CD4-positive, alpha-beta T cell treated with Interleukin-10 for 1 hour (primary cell): ENCODE results near the gene FCER1G.

Experiments used
- DNase-seq: peaks from one replicate; pipeline ENCODE4 v3.0.0-alpha.2; 2020

Gene FCER1G

GRCh38 chr1:161189036-161189435 lies 26.1 kb upstream of the FCER1G start:
- DNase-seq: no peak

DNA sequence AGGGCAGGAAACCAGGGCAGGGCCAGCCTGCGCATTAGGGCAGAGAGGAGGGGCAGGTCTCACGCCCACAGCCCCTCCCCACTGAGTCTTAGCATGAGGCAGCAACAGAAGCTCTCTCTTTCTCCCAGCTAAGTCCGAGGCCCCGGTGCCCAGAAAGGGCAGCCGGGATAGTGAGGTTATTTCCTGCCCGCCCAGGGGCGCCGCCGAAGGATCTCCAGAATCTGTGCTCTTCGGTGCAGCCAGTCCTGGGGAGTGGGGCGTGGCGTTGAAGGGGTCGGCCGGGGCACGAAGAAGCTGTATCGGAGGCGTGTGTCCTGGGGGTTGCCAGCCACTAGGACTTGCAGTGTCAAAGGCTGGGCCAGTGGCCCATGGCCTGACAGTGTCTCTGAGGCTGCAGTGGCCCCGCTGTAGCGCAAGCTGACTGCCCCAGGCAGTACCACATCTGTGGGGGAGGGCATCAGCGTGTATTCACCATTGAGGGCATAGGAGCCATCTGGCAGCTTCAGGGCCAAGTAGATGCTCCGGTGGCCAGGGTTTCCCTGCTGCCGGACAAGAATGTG lies 24.1 kb upstream of the FCER1G start:
- DNase-seq: no peak

- DNase-seq: no peak
Measured at GRCh38 chr1:161191971-161192370, 23.1 kb upstream of the FCER1G start.

- DNase-seq: peak; percentile 83
Measured at GRCh38 chr1:161192476-161193465, 22.3 kb upstream of the FCER1G start.

- DNase-seq: no peak
Measured at GRCh38 chr1:161193561-161194235, 21.4 kb upstream of the FCER1G start.

GRCh38 chr1:161195171-161195570 lies 19.9 kb upstream of the FCER1G start:
- DNase-seq: no peak

DNA sequence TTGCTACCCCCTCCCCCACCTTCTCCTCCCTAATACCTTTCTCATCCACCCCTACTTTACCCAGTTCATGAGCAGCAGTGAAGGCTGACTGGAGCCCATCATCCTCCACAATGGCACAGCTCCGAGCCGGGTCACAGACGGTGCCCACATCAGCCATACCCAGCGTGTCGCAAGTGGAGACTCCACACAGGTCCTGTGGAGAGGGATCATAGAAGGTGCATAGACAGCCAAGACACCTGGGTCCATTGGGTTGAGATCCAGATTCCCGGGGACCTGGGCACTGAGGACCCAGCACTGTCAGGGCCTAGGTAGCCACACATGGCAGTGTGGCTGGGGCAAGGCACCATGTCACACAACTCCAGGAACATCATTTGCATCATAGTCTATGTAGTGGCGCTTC lies 19.0 kb upstream of the FCER1G start:
- DNase-seq: no peak

GRCh38 chr1:161196521-161197451 lies 18.3 kb upstream of the FCER1G start:
- no peak for DNase-seq

DNA sequence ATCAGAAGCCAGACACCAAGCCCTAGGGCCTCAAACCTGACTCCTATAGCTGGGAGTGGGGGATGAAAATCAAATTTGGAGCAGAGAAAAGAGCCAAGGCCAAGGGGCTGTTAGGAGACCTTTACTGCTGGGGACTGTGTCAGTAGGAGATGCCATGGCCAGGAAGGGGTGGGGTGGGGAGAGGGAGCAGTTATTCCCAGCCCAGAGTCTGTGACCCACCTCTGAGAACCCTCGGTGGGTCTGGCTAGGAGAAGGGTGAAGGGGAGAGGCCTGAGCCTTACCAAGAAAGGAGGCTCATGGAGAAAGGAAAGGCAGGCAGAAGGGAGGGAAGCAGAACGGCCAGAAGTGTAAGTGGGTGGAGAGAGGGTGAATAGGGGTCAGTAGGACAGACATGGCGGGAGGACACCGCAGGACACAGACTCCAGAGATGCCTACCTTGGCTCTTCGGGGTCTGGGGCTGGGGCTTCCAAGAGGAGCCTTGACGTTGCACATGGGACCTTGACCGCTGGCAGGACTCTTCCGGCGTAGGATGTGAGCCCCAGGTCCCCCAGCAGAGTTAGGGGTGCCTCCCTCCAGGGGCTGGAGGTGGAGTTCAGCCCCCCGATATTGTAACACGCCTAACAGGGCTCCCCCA lies 17.4 kb upstream of the FCER1G start:
- DNase-seq: no peak

GRCh38 chr1:161198194-161198896 lies 16.8 kb upstream of the FCER1G start:
- no peak for DNase-seq

DNA sequence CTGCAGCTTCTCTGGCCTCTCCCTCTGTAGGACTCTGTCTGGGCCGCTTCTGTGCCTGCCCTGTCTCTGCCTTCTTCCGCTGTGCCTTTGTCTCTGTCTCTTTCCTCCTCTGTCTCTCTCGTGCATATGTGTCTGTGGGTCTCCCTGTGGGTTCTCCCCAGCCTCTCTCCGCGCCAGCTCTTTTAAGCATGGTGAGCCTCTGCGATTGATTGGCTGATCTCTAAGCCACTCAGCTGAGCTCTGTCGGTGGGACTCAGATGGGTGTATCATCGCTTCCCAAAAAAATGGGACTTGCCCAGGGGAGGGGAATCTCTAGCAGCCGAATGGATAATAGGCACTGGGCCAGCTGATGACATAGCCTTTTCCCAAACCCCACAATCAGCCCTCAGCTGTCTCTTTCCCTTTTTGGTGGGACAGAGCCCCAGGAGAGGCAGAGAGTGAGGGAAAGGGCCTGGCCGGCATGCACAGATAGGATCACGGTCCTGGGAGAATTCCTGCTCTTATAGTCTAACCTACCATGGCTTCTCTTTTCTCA lies 16.1 kb upstream of the FCER1G start, which contains the start of gene ADAMTS4:
Gene ADAMTS4, minus strand, starts transcription at position 158 of the 535 bp plus-strand sequence. CDS start 427 bp downstream, outside the sequence.
- no peak for DNase-seq

DNA sequence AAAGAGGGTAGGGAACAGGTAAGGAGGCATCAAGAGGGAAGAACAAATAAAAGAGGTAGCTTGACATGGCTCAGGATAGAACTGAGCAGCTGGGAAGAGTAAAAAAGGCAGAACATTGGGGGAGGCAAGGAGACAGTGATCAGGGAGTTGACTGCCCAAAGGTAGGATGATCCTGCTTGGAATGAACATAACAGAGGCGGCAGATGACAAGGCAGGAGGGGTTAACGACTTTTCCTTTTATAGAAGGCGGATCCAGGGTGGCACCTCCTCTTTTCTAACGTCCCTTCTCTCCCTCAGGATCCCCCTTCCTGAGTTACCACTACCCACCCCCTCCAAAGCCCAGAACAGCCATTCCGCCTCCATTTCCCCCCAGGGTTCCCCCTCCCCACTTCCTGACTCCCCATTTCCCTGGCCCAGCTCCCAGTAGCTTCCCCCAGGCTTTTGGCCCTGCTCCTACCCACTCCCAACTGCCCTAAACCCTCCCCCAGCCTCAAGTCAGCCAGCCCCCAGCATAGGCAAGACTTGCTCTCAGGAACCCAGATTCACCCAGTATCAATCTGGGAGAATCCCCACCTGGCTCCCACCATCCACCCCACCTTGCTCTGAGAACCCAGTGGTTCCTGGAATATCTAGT lies 15.5 kb upstream of the FCER1G start:
- no peak for DNase-seq

GRCh38 chr1:161200421-161200991 lies 14.6 kb upstream of the FCER1G start:
- peak; percentile 57 for DNase-seq

DNA sequence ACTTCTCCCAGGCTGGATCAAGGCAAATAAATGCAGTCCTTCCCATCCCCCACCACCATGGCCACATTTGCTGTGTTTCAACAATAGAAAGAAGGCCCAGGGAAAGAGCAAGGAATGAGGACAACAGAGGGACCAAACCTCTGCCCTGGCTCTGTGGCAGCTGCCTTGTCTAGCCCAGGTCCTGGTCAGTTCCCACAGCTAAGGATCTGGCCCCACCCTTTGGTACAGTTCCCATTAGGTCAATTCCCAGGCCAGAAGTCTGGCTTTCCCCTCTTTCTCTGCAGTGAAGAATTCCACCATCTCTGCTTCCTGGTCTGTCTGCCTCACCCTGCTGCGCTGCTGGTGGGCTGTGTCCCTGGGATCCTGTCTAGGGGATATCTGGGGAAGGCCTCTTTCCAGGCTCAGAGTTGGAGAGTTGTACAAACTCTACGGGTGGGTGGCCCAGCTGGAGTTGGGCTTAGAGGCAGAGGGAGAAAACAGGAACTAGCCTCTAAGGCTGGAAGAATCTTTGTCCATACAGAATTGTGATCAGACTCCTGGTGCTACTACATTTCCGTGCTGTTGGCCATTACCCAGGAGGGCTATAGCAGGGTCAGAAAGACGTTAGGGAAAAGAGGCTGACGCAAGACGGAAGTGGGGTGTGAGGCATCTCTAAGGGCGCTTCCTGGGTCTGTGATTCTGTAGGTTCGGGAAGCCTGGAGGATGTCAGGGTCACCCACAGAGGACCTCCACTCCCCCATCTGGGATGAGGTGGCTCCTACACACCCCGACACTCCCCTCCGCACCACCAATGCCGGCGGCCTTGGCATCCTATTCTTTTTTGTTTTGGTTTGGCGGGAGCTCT lies 13.9 kb upstream of the FCER1G start:
- no peak for DNase-seq

DNA sequence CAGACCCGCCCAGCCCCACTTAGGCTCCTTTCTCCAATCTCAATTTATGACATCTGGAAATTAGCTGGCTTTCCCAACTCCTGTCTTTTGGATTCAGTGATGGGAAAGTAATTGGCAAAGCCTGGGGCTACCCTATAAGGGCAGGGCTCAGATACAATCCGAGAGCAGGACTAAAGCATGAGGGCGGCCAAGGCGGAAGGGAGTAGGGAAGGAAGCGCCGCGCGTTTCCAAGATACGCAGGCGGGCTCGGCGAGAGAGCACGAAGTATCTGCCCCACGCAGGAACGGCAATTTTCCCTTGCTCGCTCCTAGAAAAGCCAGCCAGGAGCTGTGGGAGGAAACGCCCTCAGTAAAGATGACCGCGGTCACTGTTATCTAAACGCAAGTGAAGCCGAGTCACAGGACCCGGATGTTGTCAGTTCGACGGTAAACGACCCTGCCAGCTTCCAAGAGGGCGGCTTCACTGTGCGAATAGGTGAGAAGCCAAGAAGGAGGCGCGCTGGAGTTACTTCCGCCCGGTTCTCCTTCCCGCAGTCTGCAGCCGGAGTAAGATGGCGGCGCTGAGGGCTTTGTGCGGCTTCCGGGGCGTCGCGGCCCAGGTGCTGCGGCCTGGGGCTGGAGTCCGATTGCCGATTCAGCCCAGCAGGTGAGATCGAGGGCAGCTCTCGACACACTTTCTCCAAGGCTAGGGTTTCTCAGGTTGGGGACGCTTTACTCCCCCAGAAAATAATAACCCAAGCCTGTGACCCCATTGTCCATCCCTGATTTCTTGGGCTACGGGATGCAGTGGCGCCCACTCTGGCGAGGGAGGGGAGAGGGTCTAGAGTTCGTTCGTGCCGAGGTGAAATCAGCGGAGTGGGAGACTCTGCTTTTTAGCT lies 13.0 kb upstream of the FCER1G start, which contains the start of gene NDUFS2:
Gene NDUFS2, plus strand, starts transcription at position 532 of the 877 bp plus-strand sequence. Its CDS starts 19 bp downstream, at position 551.
- DNase-seq: peak; percentile 98

DNA sequence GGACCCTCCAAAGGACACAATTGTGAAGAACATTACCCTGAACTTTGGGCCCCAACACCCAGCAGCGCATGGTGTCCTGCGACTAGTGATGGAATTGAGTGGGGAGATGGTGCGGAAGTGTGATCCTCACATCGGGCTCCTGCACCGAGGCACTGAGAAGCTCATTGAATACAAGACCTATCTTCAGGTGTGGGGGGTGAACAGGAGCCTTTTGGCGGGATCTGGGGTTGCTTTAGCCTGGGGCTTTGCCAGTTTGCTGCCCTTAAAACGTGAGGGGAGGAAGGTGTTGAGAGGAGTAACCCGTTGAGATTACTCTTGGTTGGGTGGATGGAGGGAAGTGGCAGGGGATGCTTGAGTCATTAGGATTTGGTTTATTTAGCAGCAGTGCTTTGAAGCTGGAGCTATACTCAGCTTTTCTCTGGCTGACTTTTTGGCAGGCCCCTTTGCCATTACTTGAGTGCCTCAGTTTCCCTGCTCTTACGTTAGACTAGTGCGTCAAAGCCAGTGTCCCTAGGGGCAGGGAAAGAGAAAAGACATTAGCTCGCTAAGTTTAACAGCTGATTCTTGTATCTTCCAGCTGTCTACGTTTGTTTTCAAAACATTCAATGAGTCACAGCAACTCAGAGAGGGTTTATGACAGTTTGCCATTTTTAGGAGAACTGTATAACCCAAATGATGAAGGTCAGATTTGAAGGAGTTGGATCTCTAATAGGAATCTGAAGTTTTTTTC lies 8.5 kb upstream of the FCER1G start:
- no peak for DNase-seq

- no peak for DNase-seq
Measured at GRCh38 chr1:161207173-161207572, 7.9 kb upstream of the FCER1G start.
